Head of caudate nucleus (tissue), 42 donors: ENCODE results near the gene FAM184A.

Experiments used
- DNase-seq, 42 donors: peaks; one replicate each; pipeline versions ENCODE4 v3.0.0 to v3.0.0-alpha.2; 2020 to 2021; ENCODE audit warnings: mixed read lengths in 7 of 42
- intact Hi-C: fragments of 100-400 bp; cut with DNase I; formaldehyde crosslinking; loops from one replicate; pipeline ENCODE4 v1.15.0; 2022

The FAM184A gene

GRCh38 chr6:119066517-119066916 lies 11.9 kb downstream of the FAM184A start:
- intact Hi-C loops, result no loop called here
- no peak for DNase-seq

DNA sequence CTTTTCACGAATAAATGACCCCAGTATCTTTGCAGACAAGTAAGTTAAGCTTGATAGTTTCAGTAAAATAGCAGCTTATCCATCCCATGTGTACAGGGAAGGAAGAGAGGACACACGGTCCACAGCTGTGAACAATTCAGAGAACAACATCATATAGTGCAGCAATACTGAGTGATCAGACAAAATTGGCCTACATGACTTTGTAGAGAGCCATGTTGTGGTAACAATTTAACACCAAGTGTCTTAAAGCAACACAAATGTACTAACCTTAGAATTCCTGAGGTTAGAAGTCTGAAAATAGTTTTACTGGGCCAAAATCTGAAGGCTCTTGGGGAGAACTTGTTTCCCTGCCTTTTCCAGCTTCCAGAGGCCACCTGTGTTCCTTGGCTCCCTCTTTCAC lies 12.5 kb downstream of the FAM184A start:
- DNase-seq, result no peak
- intact Hi-C loops, result no loop called here

- DNase-seq, result no peak
- intact Hi-C loops, result no loop called here
Observed at GRCh38 chr6:119065382-119065781, 13.1 kb downstream of the FAM184A start.

DNA sequence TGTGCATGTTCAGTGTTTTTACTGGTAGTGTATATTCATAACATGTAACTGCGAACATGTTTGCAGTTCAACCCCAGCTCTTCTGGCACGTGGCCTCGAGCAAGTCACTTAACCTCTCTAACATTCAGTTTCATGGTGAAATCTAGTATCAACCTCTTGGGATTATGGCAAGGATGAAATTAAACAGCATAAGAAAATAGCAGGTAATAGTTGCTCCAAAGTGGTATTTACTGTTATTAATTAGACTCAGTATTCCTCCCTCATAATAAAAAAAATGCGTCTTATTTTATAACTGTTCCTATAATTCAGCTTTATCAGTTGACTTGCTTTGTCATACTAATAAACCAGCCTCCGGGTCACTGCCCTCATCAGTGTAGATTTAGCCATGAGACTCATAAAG lies 15.0 kb downstream of the FAM184A start:
- no peak for DNase-seq
- intact Hi-C loops, result no loop called here

DNA sequence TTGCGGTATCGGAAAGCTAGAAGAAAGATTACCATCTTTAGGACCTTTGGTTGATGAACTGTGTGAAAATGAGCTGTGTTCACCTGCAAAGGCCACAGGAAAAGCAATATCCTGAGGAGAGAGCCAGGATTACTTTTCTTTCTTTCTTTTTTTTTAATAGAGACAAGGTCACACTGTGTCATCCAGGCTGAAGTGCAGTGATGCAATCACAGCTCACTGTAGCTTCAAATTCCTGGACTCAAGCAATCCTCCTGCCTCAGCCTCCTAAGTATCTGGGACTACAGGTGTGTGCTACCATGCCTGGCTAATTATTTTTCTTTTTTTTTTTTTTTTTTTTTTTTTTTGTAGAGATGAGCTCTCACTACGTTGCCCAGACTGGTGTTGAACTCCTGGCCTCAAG lies 17.2 kb downstream of the FAM184A start:
- no peak for DNase-seq
- intact Hi-C loops, result no loop called here

DNA sequence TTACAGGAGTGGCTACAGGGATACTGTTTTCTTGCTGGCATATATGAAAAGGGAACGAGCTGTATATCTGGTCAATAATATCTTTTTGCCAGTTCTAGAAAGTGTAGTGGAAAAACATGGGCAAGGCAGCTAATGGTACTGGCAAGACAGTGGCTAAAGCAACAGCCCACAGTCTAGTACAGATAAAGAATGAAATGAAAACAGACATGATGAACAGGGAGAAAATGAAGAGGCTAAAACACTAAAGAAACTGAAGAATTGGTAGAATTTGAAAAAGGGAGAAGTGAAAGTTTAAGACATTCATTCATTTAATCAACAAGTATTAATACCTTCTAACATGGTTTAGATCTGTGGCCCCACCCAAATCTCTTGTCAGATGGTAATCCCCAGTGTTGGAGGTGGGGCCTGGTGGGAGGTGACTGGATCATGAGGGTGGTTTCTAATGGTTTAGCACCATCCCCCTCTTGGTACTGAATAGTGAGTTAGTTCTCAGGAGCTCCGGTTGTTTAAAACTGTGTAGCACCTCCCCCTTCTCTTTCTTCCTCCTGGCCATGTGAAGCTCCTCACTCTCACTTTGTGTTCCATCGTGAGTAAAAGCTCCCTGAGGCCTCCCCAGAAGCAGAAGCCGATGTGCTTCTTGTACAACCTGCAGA lies 18.1 kb downstream of the FAM184A start:
- no peak for DNase-seq
- intact Hi-C loops, result no loop called here

DNA sequence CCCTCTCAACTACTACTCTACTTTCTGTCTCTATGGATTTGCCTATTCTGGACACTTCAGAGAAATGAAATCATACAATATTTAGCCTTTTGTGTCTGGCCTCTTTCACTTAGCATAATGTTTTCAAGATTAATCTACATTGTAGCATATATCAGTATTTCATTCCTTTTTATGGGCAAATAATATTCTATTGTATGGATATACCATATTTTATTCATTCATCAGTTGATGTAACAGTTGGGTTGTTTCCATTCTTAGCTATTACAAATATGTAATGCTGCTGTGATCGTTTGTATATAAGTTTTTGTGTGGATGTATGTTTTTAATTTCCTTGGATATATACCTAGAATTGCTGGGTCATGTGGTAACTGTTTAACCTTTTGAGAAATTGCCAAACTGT lies 23.4 kb downstream of the FAM184A start:
- DNase-seq, result no peak
- intact Hi-C loops, result no loop called here

- intact Hi-C loops, result no loop called here
- no peak for DNase-seq
Observed at GRCh38 chr6:119052987-119053386, 25.5 kb downstream of the FAM184A start.

- DNase-seq, result peak in 2 of 42 donors; percentile 8 to 11
- intact Hi-C loops, result no loop called here
Observed at GRCh38 chr6:119052292-119052889, 26.1 kb downstream of the FAM184A start.

DNA sequence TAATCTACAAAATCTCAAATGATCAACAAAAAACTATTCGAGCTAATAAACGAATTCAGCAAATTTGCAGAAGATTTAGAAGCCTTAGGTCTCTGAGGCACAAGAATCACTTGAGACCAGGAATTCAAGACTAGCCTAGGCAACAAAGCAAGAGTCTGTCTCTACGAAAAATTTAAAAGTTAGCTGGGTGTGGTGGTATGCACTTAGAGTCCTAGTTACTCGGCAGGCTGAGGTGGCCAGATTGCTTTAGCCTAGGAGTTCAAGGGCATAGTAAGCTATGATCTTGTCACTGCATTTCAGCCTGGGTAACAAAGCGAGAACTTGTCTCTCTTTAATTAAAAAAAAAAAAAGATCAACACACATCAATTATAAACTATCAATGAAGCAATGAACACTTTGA lies 34.2 kb downstream of the FAM184A start:
- intact Hi-C loops, result no loop called here
- no peak for DNase-seq

- intact Hi-C loops, result no loop called here
- DNase-seq, result no peak
Observed at GRCh38 chr6:119043783-119044182, 34.7 kb downstream of the FAM184A start.

DNA sequence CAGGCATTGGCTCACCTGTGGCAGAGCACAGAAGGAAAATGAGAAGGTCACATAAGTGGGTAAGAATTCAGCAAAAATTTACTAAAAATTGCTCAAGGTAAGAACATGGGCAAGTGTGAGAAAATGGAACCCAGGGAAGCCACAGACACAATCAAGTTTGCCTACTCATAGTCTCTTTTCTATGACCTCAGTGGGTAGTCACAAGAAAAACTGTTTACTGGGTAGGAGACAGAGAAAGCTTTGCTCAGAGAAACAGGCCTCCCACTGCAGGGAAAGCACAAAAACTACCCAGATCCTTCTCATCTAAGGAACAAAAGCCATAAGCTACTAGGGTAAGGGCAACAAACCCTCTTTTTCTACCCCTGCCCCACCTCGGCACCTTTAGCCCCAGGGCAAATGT lies 35.2 kb downstream of the FAM184A start:
- intact Hi-C loops, result no loop called here
- DNase-seq, result no peak

GRCh38 chr6:119040636-119041035 lies 37.8 kb downstream of the FAM184A start:
- intact Hi-C loops, result no loop called here
- no peak for DNase-seq

DNA sequence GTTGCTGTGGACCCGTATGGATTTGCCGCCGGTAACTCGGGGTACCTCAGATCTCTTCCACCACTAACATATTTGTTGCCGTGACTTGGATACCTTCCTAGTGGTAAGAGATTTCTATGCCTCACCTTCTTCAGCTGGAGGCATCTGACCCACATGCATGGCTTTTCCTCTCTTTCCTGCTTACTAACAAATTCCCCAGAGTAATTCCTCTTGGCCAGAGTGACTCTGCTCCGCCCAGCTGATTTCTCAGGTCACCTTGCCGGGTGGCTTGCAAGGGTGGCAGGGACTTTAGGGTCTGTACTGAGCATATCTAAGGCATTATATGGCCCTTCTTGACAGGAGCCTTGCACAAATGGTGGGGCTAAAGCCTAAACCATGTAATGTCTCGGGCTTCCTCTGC lies 38.2 kb downstream of the FAM184A start:
- no peak for DNase-seq
- intact Hi-C loops, result no loop called here

- DNase-seq, result no peak
- intact Hi-C loops, result no loop called here
Observed at GRCh38 chr6:119037941-119038623, 40.4 kb downstream of the FAM184A start.

DNA sequence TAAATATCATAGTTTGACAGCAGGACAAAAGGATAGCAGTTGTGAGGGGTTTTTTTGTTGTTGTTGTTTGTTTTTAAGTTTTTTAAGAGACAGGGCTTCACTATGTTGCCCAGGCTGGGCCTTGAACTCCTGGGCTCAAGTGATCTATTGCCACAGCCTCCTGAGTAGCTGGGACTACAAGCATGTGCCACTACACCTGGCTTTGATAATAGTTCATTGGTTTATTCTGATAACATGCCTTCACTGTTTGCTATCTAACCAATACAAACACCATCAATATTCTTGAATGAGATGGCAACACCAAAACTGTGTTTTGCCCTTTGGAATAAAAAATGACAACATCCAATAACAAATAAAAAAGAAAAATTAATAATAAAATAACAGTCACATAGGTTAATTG lies 41.2 kb downstream of the FAM184A start:
- DNase-seq, result no peak
- intact Hi-C loops, result no loop called here

DNA sequence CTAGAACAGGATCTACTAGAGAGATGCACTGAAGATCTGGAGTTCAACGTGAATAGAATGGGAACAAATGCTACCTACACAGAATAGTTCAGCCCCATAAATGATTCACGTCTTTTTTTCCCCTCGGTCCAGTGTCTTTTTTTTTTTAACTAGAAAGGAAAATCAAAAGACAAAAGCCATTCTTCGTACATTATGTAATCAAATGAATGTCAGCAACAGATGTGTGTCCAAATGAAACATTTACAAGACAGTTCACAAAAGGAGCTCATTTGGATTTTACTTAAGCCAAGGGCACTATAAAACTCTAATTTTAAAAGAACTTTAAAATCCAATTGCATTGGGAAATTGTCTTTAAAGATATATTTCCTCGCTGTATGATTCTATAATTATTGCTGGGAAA lies 42.4 kb downstream of the FAM184A start:
- no peak for DNase-seq
- intact Hi-C loops, result no loop called here

GRCh38 chr6:119035459-119035858 lies 43.0 kb downstream of the FAM184A start:
- intact Hi-C loops, result no loop called here

DNA sequence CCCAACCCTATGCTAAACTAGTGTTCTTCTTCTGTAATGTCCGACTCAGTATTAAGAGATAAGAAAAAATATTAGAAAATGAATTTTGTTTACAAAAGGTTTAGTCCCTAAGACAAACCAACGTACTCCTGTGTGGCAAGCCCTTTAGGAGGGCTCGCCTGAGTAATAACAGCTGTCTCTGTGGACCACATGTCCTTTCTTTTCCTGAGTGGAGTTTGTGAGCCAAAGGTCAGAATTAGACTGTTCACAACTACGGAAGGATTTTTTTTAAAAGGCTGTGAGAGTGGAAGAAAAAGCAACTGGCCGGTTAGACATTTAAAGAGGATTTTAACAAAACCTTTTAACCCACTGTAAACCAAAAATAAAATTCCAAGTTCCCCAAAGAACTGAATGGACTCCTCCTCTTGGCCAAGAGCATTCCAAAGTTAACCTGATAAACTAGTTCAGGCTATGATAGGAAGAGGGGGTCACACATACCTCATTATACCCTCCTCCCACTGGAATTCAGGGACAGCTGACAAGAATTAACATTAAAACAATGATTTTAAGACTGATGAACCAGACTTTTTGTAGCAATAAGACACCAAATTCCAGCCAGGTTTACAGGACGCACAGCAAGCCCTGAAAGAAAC lies 43.5 kb downstream of the FAM184A start:
- DNase-seq, result no peak
- intact Hi-C loops, result no loop called here

More at GRCh38 chr6:119035459-119035858, 43.0 kb downstream of the FAM184A start:
- no peak for DNase-seq

DNA sequence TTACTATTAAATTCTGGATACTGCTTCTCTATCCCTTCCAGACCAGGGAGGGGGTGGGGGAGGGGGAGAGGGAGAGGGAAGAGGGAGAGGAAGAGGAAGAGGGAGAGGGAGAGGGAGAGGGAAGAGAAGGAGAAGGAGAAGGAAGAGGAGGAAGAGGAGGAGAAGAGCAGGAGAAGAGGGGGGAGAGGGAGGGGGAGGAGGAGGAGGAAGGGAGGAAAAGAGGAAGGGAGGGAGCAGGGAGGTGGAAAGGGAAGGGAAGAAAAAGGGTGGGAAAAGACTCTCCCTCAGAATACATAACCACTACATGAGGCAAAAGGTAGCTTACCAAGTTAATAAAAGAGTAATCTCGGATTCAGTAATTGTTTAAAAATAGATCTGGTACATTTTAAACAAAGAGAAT lies 46.0 kb downstream of the FAM184A start:
- DNase-seq, result no peak
- intact Hi-C loops, result no loop called here
